ENCODE data around the gene ZNF578. TPM values are rescaled to one million over a fixed set of nuclear protein-coding genes. Genes with fewer than 3 reads are reported as not detected.
"Not testable (repeated sequence)": the region's sequence is repeated elsewhere in the genome, so short reads cannot be mapped to it uniquely, and the experiment has no call there.

ZNF578 gene
- total and polyA plus RNA-seq, 2 of the 8 experiments (the other 6 are each of a cell fraction or from before 2014, with no cell fraction given), result 1.6 to 4.2 TPM

- TF ChIP-seq GABPA (IDR thresholded peaks at IDR 0.05; ENCODE audit: borderline replicate concordance, insufficient read depth, low read length) (no peak), NRF1 (IDR thresholded peaks at IDR 0.05; ENCODE audit: low read depth, low read length) (no peak), EZH2 (IDR thresholded peaks at IDR 0.05; ENCODE audit: low read depth, low read length, severe bottlenecking) (no peak), SAP30 (IDR thresholded peaks at IDR 0.05; ENCODE audit: insufficient read depth, insufficient replicate concordance, low read length) (peak; percentile 6), ZNF274 (IDR thresholded peaks at IDR 0.05; ENCODE audit: borderline replicate concordance, extremely low read depth, low read length) (no peak), ASH2L (IDR thresholded peaks at IDR 0.05; ENCODE audit: low read length) (no peak), POU5F1 (IDR thresholded peaks at IDR 0.05; ENCODE audit: low read depth, low read length) (no peak), TEAD4 (IDR thresholded peaks at IDR 0.05; ENCODE audit: low read depth, low read length) (no peak), BACH1 (IDR thresholded peaks at IDR 0.05; ENCODE audit: low read length) (no peak), SIX5 (IDR thresholded peaks at IDR 0.05; ENCODE audit: low read depth, low read length) (no peak), POLR2A (IDR thresholded peaks at IDR 0.05; ENCODE audit: control extremely low read depth in 1 of 2, low read depth in 2 of 2, low read length in 2 of 2) (no peak), CBX5 (IDR thresholded peaks at IDR 0.05; ENCODE audit: low read depth, low read length) (no peak)
Measured at GRCh38 chr19:52536448-52536800, 83.1 kb downstream of the ZNF578 start (continued).

GRCh38 chr19:52538815-52539214 lies 85.5 kb downstream of the ZNF578 start:
- H2AFZ ChIP-seq (ENCODE audit: low read length); H3K9ac ChIP-seq (replicated peaks in 1 of 4; ENCODE audit: extremely low read depth in 1 of 4, low read depth in 3 of 4, low read length in 3 of 4); H4K5ac ChIP-seq (ENCODE audit: insufficient read length, low read depth, low read length); H3K27me3 ChIP-seq (replicated peaks in 1 of 4; ENCODE audit: control insufficient read depth in 3 of 4, extremely low read depth in 1 of 4, insufficient read depth in 3 of 4, low read length in 3 of 4); H3K23me2 ChIP-seq (ENCODE audit: low read depth, low read length); H3K27ac ChIP-seq (ENCODE audit: low read depth, low read length); H2BK120ac ChIP-seq (replicated peaks; ENCODE audit: low read depth, low read length); H4K91ac ChIP-seq (replicated peaks; ENCODE audit: insufficient read length, low read length); H3K79me1 ChIP-seq (ENCODE audit: low read depth, low read length); H3K9me3 ChIP-seq (ENCODE audit: insufficient read depth in 2 of 2, low read depth in 1 of 2, low read length in 1 of 2); H4K20me1 ChIP-seq (replicated peaks in 1 of 2; ENCODE audit: control insufficient read depth in 1 of 2, insufficient read depth in 2 of 2, low read length in 2 of 2); H3K79me2 ChIP-seq (ENCODE audit: control insufficient read depth in 1 of 2, insufficient read depth in 2 of 2, low read length in 2 of 2); H2BK20ac ChIP-seq (ENCODE audit: low read length); H3K36me3 ChIP-seq (ENCODE audit: control insufficient read depth in 2 of 4, insufficient read depth in 4 of 4, low read length in 3 of 4); H3K23ac ChIP-seq (ENCODE audit: insufficient read length); H3K18ac ChIP-seq (ENCODE audit: extremely low read depth, low read length); H3K4ac ChIP-seq (replicated peaks; ENCODE audit: insufficient read length, low read depth, low read length); H3K4me2 ChIP-seq (ENCODE audit: insufficient read depth in 1 of 2, low read depth in 2 of 2, low read length in 2 of 2); H3K4me1 ChIP-seq (replicated peaks in 1 of 4; ENCODE audit: control insufficient read depth in 3 of 4, insufficient read depth in 4 of 4, low read length in 3 of 4); H2BK5ac ChIP-seq (ENCODE audit: low read depth, low read length); FAIRE-seq; H3K56ac ChIP-seq (replicated peaks; ENCODE audit: insufficient read length, low read depth, low read length); H4K8ac ChIP-seq (ENCODE audit: extremely low read depth, insufficient read depth, low read length); H2BK12ac ChIP-seq (ENCODE audit: low read depth, low read length); H2BK15ac ChIP-seq (ENCODE audit: low read length); H3K14ac ChIP-seq (ENCODE audit: insufficient read length); H3K4me3 ChIP-seq (ENCODE audit: extremely low read depth in 1 of 4, insufficient read depth in 2 of 4, low read depth in 3 of 4, low read length in 4 of 4); DNase-seq (ENCODE audit: low read depth in 1 of 2, low spot score in 2 of 2); POLR2A ChIA-PET (ENCODE audit: partially characterized antibody); H2AK5ac ChIP-seq (ENCODE audit: low read depth, low read length): not testable (repeated sequence)
- 83% methylated on average over 4 of the region's 4 CpGs; no CpG with 5 or more reads in 1 of the 2 experiments for WGBS, 2 experiments (ENCODE audit: extremely low coverage in 1 of 2, insufficient coverage in 1 of 2, insufficient read length in 1 of 2, insufficient replicate concordance in 2 of 2, low coverage in 1 of 2, low lambda C conversion rate in 2 of 2, missing lambda C conversion rate in 1 of 2)
- CTCF ChIA-PET (ENCODE audit: partially characterized antibody), result interaction anchor here (0.5 kb wide), 1 partner anchor 1686 kb away, joined by 4 read pairs; no protein-coding TSS in a partner anchor

Data from H1 (cell line).